Measurements from ENCODE around the gene TJP3.

The TJP3 gene

DNA sequence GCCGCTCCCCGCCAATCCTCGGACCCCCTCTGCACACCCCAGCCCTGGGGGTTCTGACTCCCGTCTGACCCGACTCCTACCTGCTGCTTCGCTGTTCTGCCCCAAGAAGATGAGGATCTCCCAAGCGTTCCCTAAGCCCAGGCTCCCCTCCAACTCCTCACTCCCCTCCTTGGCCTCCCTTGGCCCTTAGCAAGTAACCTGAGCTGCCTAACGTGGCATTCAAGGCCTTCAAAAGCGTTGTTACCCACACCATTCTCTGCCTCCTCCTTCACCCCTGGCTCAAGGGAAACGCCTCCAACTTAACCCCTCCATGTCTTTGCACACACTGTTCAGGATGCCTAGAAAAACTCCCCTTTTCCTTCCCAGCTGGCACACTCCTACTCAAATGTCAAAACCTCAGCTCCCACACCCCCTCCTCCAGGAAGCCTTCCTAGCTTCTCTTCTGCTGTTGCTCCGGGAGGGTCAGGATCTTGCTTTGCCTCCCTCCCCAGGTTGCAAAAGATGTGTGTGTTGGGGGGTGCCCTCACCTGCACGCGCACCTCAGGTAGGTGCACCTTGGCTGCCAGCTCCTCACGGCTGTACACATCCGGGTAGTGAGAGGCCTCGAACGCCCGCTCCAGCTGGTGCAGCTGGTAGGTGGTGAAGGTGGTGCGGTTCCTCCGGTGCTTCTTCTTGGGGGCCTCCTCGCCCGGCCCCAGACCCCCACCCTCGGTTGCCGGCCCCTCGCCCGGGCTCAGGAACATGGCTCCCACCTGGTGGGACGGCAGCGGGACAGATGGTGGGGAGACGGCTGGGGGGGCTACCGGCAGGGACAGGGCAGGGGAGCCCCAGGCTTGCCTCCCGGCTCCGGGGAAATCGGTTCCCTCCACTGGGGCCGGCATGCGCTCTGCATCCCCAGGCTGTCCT, 63.1 kb downstream of the TJP3 start:
- DNase-seq: no peak

GRCh38 chr19:3771906-3772455, 63.8 kb downstream of the TJP3 start, which contains the start of gene RAX2:
RAX2 (minus strand) TSS chr19:3772228; CDS start chr19:3771742, 486 bp downstream.
- no peak for DNase-seq

DNA sequence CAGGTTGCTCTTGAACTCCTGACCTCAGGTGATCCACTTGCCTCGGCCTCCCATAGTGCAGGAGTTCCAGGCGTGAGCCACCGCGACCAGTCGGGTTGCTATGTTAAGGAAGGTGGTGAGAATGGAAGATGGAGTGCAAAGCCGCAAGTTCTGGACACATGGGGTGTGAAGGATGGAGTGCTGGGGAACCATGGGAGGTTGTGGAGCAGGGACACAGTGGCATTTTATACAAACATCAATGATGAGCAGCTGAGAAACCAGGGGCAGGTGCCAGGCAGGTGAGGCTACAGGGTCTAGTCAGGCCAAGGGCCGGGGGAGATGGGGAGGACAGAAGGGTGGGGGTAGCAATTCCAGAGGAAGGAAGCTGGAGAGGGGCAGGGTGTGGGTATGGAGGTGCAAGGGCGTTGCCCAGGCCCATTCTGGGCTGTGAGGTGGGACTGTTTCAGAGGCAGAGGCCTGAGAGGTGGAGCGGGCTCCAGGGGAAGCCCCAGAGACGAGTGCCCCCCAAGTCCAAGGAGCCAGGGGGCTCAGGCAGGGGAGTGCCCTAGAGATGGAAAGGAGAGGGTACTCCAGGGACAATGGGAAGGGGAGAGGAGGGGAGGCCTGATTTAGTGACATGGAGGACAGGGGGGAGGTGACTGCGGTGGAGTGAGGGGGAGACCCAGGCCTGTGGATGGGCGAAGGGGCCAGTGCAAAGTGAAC, 65.8 kb downstream of the TJP3 start:
- DNase-seq: no peak

DNA sequence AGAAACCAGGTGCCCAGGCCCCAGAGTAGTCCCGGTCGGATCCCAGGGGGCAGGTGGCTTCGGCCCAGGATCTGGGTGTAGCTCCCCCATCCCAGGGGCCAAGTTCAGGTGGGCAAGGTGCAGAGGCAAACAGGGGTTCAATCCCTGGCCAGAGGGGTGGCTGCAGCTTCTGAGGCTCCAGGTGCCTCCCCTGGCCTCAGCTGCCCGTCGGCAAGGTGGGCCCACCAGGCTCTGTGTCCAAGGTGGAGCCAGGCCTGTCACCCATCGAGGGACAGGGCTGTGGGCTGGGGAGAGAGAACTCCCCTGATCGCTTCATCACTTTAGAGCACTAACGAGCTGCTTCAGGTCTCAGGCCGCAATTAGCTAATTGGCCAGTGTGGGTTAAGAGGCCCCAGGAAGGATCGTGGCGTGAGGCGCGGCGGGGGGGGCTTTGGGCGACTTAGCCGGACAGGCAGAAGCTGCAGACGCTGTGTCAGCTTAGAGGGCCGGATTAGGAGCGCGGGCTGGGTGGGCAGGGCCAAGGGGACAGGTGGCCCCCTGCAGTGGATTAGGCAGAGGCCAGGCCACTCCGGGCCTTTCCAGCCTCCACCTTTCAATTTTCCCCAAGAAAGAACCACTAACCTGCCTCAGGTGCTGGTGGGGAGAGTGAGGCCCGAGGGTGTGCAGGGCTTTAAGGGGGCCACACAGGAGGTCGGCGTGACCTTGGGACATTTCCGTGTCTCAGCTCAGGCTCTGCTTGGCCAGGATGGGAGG, 66.6 kb downstream of the TJP3 start:
- no peak for DNase-seq

GRCh38 chr19:3775374-3775711, 67.2 kb downstream of the TJP3 start:
- no peak for DNase-seq

- DNase-seq: no peak
Measured at GRCh38 chr19:3775831-3776230, 67.6 kb downstream of the TJP3 start.

GRCh38 chr19:3776479-3777040, 68.4 kb downstream of the TJP3 start:
- no peak for DNase-seq

GRCh38 chr19:3778104-3778867, 70.1 kb downstream of the TJP3 start:
- DNase-seq: no peak

- DNase-seq: no peak
Measured at GRCh38 chr19:3778899-3779723, 70.9 kb downstream of the TJP3 start.

- DNase-seq: no peak
Measured at GRCh38 chr19:3780786-3781304, 72.7 kb downstream of the TJP3 start.

DNA sequence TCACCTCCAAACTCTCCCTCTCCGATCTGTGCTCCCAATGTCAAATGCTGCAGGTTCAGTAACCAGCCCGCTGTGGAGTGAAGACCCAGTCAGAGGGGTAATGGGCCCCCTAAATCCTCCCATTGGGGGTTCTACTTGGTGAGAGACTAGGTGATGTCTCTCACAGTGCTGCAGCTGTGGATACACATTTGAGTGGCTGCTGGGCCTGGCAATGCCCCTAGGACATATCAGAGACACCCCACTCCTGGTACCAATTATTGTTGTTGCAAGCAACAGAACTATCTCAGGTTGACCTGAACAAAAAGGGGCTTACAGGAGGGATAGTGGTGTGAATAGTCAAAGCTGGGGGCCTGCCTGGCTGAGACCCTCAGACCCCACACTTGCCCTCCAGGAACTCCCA, 73.4 kb downstream of the TJP3 start:
- DNase-seq: no peak

DNA sequence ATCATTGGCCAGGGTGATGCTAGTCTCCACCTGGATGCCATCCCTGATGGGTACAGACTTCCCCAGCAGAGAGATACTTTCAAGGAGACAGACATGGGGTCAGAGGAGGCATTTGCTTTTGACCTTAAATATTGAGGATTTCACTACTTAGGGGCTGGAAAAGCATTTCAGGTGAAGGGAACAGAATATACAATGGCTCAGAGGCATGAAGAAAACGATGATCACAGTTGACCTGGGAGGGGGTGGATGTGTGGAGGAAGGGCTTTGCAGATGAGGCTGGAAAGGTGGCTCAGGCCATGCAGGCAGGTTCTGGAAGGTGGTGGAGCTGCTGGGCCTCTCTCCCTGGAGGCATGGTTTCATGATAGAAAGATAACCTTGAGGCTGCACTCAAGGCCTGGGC, 74.1 kb downstream of the TJP3 start:
- DNase-seq: no peak

DNA sequence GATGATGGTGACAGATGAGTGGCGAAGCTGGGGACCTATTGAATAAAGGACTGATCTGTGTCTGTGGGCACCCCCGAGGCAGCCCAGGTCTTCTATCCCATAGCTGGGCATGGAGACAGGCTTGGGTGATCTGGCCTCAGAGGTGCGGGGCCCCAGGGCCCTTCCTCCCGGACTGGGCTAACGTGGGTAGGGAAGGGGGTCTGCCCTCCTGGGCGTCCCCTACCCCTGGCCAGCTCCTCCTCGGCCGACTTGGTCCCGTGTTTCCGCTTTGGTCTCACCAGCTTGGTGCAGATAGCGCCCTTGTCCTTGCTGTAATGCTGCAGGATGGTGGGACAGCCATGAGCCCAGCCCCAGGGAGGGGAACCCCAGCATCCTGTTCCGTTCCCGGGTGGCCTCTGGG, 74.7 kb downstream of the TJP3 start:
- DNase-seq: no peak

DNA sequence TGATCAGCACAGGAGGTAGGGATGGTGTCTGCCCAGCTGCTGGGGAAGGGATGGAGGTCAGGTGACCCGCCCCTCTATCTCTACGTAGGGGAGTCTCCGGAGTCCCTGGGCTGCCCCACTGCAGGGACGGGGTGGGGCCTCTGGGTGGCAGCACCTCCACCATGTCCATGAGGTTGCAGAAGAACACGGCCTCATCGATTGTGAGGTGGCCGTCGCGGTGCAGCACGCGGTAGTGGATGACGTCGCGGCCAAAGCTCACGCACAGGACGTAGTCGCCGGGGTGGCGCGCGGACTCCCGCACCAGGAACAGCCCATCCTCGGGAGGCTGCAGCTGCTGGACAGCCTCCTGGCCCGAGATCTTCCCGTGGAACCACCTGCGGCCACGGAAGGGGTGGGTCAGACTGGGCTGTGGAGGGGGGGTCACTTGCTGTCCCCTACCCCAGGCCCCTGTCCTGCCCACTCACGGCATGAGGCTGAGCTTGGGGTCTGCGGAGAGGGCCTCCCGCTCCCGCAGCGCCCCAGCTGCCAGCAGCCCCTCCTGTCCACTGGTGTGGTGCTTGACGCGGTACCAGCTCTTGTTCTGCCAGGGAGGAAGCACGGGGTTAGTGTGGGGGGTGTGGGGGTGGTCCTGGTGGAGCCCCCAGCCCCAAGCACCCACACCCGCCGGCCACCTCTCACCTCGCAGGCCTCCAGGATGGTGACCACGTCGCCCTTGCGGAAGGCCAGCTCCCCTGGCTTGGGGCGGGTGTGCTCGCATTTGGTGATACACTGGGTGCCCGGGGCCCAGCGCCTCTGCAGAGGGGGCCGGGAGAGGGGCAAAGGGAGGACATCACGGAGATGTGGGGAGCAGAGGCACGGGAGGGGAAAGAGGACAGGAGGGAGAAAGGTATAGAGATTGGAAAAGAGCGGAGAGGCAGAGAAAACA, 75.7 kb downstream of the TJP3 start:
- peak; percentile 37 to 45 for DNase-seq

DNA sequence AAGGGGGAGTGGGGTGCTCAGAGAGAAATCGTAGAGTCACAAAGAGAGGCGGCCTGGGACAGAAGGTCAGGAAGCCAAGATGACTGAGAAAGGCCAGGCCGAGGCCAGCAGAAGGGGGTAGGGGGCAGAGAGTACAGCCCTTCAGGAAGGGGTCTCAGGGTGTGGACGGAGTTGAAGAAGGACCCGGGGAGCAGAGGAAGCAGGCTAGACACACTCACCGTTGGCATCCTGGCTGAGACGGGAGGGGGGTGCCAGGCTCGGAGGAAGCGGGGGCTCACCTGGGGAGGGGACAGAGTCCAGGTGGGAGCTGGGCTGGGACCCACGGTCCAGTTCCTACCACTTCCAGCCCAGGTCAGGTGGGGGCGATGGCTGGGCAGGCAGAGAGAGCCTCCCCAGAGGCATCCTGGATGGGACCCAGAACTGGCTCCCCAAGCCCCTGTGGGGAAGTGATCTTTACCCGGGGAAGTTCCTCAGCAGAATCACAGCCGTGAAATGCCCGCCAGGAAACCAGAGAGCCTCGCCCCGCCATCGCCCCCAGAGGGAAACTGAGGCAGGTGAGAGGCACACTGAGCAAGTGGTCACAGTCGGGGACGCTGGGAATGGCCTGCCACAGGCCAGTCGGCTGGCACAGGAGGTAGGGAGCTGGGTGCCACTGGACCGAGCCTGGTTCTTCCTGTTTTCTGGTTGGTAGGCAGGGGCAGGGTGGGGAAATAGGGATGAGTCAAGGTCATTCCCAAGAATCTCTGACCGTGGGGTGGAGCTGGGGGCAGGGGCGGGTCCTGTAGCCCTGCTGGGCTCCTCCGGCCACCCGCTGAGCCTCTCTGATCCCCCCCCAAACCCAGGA, 76.6 kb downstream of the TJP3 start:
- DNase-seq: no peak

DNA sequence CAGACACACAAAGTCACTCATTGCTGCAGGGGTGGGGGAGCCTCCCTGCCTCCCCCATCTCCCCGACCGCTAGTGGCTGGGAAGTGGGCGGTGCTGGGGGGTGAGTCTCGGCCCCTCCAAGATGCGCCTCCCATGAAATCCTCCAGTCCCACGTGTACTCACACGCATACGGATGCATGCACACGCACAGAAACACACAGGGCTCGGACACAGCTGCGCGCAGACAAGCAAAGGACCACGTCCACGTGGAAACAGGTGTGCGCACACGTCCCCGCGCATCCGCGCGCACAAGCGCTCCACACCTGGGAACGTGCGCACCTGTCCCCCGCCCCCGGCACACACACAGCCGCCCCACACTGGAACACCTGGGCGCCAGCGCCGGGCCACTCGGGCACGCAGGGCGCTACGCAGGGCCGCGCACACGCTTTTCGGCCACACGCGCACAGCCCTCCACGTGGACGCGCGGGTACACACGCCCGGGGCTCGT, 77.3 kb downstream of the TJP3 start:
- DNase-seq: peak; percentile 55 to 59

DNA sequence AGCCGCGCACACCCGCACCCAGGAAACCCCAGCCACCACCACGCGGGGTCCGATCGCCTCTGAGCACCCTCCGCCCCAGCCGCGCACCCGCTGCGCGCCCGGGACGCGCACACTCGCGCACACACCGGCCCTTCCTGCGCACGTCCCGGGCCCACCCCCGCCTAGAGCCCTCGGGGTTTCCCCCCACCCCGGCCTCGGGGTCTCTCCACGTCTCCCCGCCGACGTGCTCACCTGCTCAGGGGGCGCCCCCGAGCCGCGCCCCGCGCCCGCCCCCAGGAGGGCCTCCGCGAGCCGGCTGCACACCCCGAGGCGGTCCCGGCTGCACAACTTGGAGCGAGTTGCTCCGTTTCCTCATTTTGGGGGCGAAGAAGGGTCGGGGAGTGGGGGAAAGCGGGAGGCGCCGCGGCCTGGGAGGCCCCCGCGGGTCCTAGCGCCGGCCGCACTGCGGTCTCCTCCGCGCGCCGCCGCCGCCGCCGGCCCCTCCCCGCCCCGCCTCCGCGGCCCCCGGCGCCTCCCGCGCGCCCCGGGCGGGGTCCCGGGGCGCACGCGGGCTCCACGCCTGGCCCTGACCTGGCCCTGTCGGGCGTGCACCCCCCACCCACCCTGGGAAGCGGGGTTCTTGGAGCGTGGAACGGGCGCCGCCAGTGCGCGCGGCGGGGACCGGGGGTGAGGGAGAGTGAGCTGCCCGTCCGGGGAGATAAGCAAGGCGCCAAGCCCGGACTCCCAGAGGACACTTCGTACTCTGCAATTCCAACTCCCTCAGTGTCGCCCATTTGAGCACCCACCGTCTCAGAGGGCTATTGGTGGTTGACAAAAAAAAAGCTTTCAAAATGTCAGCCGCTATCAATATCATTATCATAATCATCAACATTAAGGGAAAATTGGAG, 78.0 kb downstream of the TJP3 start, which contains the start of gene MATK:
Gene MATK (minus strand): TSS at position 444 of the 887 bp plus-strand sequence. CDS start 1,246 bp downstream, outside the sequence.
- peak; percentile 42 to 45 for DNase-seq

Measured in activated CD4-positive, alpha-beta T cell treated with anti-CD3 and anti-CD28 coated beads for 4 hours (primary cell).